ENCODE data around the gene PCNX3. TPM values are rescaled to one million over a fixed set of nuclear protein-coding genes. Genes with fewer than 3 reads are reported as not detected.

PCNX3 gene
- total and polyA plus RNA-seq, 10 of the 15 experiments (the other 5 are each of a cell fraction or from before 2014, with no cell fraction given), result 0.03 to 46.6 (median 8.4) TPM

DNA sequence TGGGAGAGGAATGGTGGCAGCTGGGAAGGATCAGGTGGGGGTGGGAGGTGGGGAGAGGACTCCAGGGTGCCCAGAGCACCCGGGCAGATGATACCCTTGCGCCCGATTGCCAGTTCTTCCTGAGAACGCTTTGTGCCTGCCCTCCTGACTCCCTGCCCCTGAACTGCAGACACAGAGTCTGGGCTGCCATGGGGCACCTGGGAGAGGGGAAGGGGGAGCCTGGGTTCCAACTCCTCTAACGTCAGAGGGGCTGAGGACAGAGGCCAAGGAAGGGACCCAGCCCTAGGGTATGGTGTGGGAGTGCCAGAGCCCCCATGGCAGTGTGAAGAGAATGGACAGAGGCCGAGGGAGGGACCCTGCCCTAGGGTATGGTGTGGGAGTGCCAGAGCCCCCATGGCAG, 19.1 kb upstream of the PCNX3 start (continued):
- TF ChIP-seq, protein P1, sequence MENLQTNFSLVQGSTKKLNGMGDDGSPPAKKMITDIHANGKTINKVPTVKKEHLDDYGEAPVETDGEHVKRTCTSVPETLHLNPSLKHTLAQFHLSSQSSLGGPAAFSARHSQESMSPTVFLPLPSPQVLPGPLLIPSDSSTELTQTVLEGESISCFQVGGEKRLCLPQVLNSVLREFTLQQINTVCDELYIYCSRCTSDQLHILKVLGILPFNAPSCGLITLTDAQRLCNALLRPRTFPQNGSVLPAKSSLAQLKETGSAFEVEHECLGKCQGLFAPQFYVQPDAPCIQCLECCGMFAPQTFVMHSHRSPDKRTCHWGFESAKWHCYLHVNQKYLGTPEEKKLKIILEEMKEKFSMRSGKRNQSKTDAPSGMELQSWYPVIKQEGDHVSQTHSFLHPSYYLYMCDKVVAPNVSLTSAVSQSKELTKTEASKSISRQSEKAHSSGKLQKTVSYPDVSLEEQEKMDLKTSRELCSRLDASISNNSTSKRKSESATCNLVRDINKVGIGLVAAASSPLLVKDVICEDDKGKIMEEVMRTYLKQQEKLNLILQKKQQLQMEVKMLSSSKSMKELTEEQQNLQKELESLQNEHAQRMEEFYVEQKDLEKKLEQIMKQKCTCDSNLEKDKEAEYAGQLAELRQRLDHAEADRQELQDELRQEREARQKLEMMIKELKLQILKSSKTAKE (IDR thresholded peaks at IDR 0.05; ENCODE audit: low read depth, poor library complexity, severe bottlenecking), result no peak
- TF ChIP-seq TBL1XR1 (IDR thresholded peaks at IDR 0.05; ENCODE audit: low read depth, low read length) (no peak), RELA (IDR thresholded peaks at IDR 0.05; ENCODE audit: borderline replicate concordance, partially characterized antibody) (no peak), IRF4 (IDR thresholded peaks at IDR 0.05; ENCODE audit: low read depth, low read length) (no peak), SP1 (IDR thresholded peaks at IDR 0.05; ENCODE audit: low read depth, low read length) (no peak), NR2C1 (IDR thresholded peaks at IDR 0.05) (no peak), MEF2B (IDR thresholded peaks at IDR 0.05; ENCODE audit: partially characterized antibody, poor library complexity, severe bottlenecking) (no peak), CBX5 (IDR thresholded peaks at IDR 0.05; ENCODE audit: low read depth) (no peak)
- TF ChIP-seq, protein P2, sequence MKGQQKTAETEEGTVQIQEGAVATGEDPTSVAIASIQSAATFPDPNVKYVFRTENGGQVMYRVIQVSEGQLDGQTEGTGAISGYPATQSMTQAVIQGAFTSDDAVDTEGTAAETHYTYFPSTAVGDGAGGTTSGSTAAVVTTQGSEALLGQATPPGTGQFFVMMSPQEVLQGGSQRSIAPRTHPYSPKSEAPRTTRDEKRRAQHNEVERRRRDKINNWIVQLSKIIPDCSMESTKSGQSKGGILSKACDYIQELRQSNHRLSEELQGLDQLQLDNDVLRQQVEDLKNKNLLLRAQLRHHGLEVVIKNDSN (IDR thresholded peaks at IDR 0.05; ENCODE audit: borderline replicate concordance, extremely low read length, insufficient read depth, low read depth, low read length), result no peak
- TF ChIP-seq, protein P3, sequence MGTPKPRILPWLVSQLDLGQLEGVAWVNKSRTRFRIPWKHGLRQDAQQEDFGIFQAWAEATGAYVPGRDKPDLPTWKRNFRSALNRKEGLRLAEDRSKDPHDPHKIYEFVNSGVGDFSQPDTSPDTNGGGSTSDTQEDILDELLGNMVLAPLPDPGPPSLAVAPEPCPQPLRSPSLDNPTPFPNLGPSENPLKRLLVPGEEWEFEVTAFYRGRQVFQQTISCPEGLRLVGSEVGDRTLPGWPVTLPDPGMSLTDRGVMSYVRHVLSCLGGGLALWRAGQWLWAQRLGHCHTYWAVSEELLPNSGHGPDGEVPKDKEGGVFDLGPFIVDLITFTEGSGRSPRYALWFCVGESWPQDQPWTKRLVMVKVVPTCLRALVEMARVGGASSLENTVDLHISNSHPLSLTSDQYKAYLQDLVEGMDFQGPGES (IDR thresholded peaks at IDR 0.05), result no peak
